Measurements from ENCODE around the gene FERMT3. TPM values are rescaled to one million over a fixed set of nuclear protein-coding genes. Genes with fewer than 3 reads are reported as not detected.

The FERMT3 gene
- total and polyA plus RNA-seq, 9 donors, result 4.9 to 12.2 (median 10.1) TPM

GRCh38 chr11:64170419-64170818 is 36.1 kb upstream of the FERMT3 start:
- no peak overlapping the region for H3K4me3 ChIP-seq (ENCODE audit: low read length)
- H3K27ac ChIP-seq (ENCODE audit: low read length), result no peak overlapping the region
- DNase-seq, result no peak
- WGBS (ENCODE audit: insufficient coverage), result 100% methylated on average over 1 of the region's 4 CpGs
- H3K9me3 ChIP-seq (replicated peaks; ENCODE audit: control insufficient read depth, low read depth, low read length), result peaks cover 4% of the 10 kb centered on the region
- no peaks in the 10 kb centered on the region for H3K36me3 ChIP-seq (ENCODE audit: control insufficient read depth, insufficient read depth, low read length)
- H3K27me3 ChIP-seq (ENCODE audit: control insufficient read depth, insufficient read depth, low read length), result no peaks in the 10 kb centered on the region
- H3K4me1 ChIP-seq (ENCODE audit: control insufficient read depth, insufficient read depth, low read length), result peaks cover 4% of the 10 kb centered on the region

- no peak for DNase-seq
- WGBS (ENCODE audit: insufficient coverage), result 83% methylated on average over 4 of the region's 4 CpGs
- H3K4me1 ChIP-seq (ENCODE audit: control insufficient read depth, insufficient read depth, low read length), result no peaks in the 10 kb centered on the region
- H3K4me3 ChIP-seq (ENCODE audit: low read length), result no peak overlapping the region
- peaks cover 3% of the 10 kb centered on the region for H3K36me3 ChIP-seq (ENCODE audit: control insufficient read depth, insufficient read depth, low read length)
- H3K27ac ChIP-seq (ENCODE audit: low read length), result no peak overlapping the region
- peaks cover 4% of the 10 kb centered on the region for H3K9me3 ChIP-seq (replicated peaks; ENCODE audit: control insufficient read depth, low read depth, low read length)
- H3K27me3 ChIP-seq (ENCODE audit: control insufficient read depth, insufficient read depth, low read length), result no peaks in the 10 kb centered on the region
Observed at GRCh38 chr11:64173616-64174355, 32.7 kb upstream of the FERMT3 start.

GRCh38 chr11:64176751-64177150 is 29.8 kb upstream of the FERMT3 start:
- Histone ChIP-seq H3K4me1 (ENCODE audit: control insufficient read depth, insufficient read depth, low read length) (peaks cover 15% of the 10 kb centered on the region), H3K9me3 (replicated peaks; ENCODE audit: control insufficient read depth, low read depth, low read length) (peaks cover 4% of the 10 kb centered on the region), H3K27me3 (ENCODE audit: control insufficient read depth, insufficient read depth, low read length) (no peaks in the 10 kb centered on the region), H3K36me3 (ENCODE audit: control insufficient read depth, insufficient read depth, low read length) (peaks cover 6% of the 10 kb centered on the region), H3K4me3 (ENCODE audit: low read length) (no peak overlapping the region), H3K27ac (ENCODE audit: low read length) (no peak overlapping the region)
- 66% methylated on average over 5 of the region's 8 CpGs for WGBS (ENCODE audit: insufficient coverage)
- DNase-seq, result no peak

- Histone ChIP-seq H3K4me3 (ENCODE audit: low read length) (no peak overlapping the region), H3K9me3 (replicated peaks; ENCODE audit: control insufficient read depth, low read depth, low read length) (peaks cover 4% of the 10 kb centered on the region), H3K27me3 (ENCODE audit: control insufficient read depth, insufficient read depth, low read length) (no peaks in the 10 kb centered on the region), H3K36me3 (ENCODE audit: control insufficient read depth, insufficient read depth, low read length) (peaks cover 6% of the 10 kb centered on the region), H3K4me1 (ENCODE audit: control insufficient read depth, insufficient read depth, low read length) (peaks cover 20% of the 10 kb centered on the region), H3K27ac (ENCODE audit: low read length) (no peak overlapping the region)
- no peak for DNase-seq
- no CpG with 5 or more reads among the region's 1 CpG for WGBS (ENCODE audit: insufficient coverage)
Observed at GRCh38 chr11:64178203-64178602, 28.3 kb upstream of the FERMT3 start.

- peaks cover 6% of the 10 kb centered on the region for H3K36me3 ChIP-seq (ENCODE audit: control insufficient read depth, insufficient read depth, low read length)
- peaks cover 27% of the 10 kb centered on the region for H3K4me1 ChIP-seq (ENCODE audit: control insufficient read depth, insufficient read depth, low read length)
- H3K27ac ChIP-seq (ENCODE audit: low read length), result no peak overlapping the region
- H3K4me3 ChIP-seq (ENCODE audit: low read length), result no peak overlapping the region
- DNase-seq, result no peak
- H3K9me3 ChIP-seq (replicated peaks; ENCODE audit: control insufficient read depth, low read depth, low read length), result no peaks in the 10 kb centered on the region
- H3K27me3 ChIP-seq (ENCODE audit: control insufficient read depth, insufficient read depth, low read length), result no peaks in the 10 kb centered on the region
- 87% methylated on average over 9 of the region's 12 CpGs for WGBS (ENCODE audit: insufficient coverage)
Observed at GRCh38 chr11:64178951-64179639, 27.4 kb upstream of the FERMT3 start.

GRCh38 chr11:64180891-64181290 is 25.6 kb upstream of the FERMT3 start:
- H3K36me3 ChIP-seq (ENCODE audit: control insufficient read depth, insufficient read depth, low read length), result peaks cover 6% of the 10 kb centered on the region
- H3K4me1 ChIP-seq (ENCODE audit: control insufficient read depth, insufficient read depth, low read length), result peaks cover 38% of the 10 kb centered on the region
- H3K27ac ChIP-seq (ENCODE audit: low read length), result peak overlapping the region; percentile 96
- no peaks in the 10 kb centered on the region for H3K27me3 ChIP-seq (ENCODE audit: control insufficient read depth, insufficient read depth, low read length)
- peak; percentile 54 for DNase-seq
- 40% methylated on average over 5 of the region's 5 CpGs for WGBS (ENCODE audit: insufficient coverage)
- no peaks in the 10 kb centered on the region for H3K9me3 ChIP-seq (replicated peaks; ENCODE audit: control insufficient read depth, low read depth, low read length)
- peak overlapping the region; percentile 40 for H3K4me3 ChIP-seq (ENCODE audit: low read length)

- Histone ChIP-seq H3K27me3 (ENCODE audit: control insufficient read depth, insufficient read depth, low read length) (no peaks in the 10 kb centered on the region), H3K4me3 (ENCODE audit: low read length) (peak overlapping the region; percentile 40), H3K36me3 (ENCODE audit: control insufficient read depth, insufficient read depth, low read length) (peaks cover 6% of the 10 kb centered on the region), H3K4me1 (ENCODE audit: control insufficient read depth, insufficient read depth, low read length) (peaks cover 38% of the 10 kb centered on the region), H3K9me3 (replicated peaks; ENCODE audit: control insufficient read depth, low read depth, low read length) (no peaks in the 10 kb centered on the region), H3K27ac (ENCODE audit: low read length) (peak overlapping the region; percentile 96)
- 2% methylated on average over 7 of the region's 17 CpGs for WGBS (ENCODE audit: insufficient coverage)
- DNase-seq, result peak; percentile 98
Observed at GRCh38 chr11:64181506-64182411, 24.8 kb upstream of the FERMT3 start.

- WGBS (ENCODE audit: insufficient coverage), result 69% methylated on average over 4 of the region's 7 CpGs
- Histone ChIP-seq H3K4me3 (ENCODE audit: low read length) (no peak overlapping the region), H3K27me3 (ENCODE audit: control insufficient read depth, insufficient read depth, low read length) (no peaks in the 10 kb centered on the region)
Observed at GRCh38 chr11:64183890-64184289, 22.6 kb upstream of the FERMT3 start.

GRCh38 chr11:64185175-64185692 is 21.3 kb upstream of the FERMT3 start:
- peak overlapping the region; percentile 97 for H3K27ac ChIP-seq (ENCODE audit: low read length)
- no peaks in the 10 kb centered on the region for H3K9me3 ChIP-seq (replicated peaks; ENCODE audit: control insufficient read depth, low read depth, low read length)
- peak overlapping the region; percentile 52 for H3K4me3 ChIP-seq (ENCODE audit: low read length)
- peak; percentile 93 for DNase-seq
- no peaks in the 10 kb centered on the region for H3K27me3 ChIP-seq (ENCODE audit: control insufficient read depth, insufficient read depth, low read length)
- H3K36me3 ChIP-seq (ENCODE audit: control insufficient read depth, insufficient read depth, low read length), result peaks cover 6% of the 10 kb centered on the region
- H3K4me1 ChIP-seq (ENCODE audit: control insufficient read depth, insufficient read depth, low read length), result peaks cover 40% of the 10 kb centered on the region
- under 1% methylated on average over 47 of the region's 52 CpGs for WGBS (ENCODE audit: insufficient coverage)

More at GRCh38 chr11:64183890-64184289, 22.6 kb upstream of the FERMT3 start:
- Histone ChIP-seq H3K36me3 (ENCODE audit: control insufficient read depth, insufficient read depth, low read length) (peaks cover 8% of the 10 kb centered on the region), H3K27ac (ENCODE audit: low read length) (peak overlapping the region; percentile 97), H3K4me1 (ENCODE audit: control insufficient read depth, insufficient read depth, low read length) (peaks cover 38% of the 10 kb centered on the region), H3K9me3 (replicated peaks; ENCODE audit: control insufficient read depth, low read depth, low read length) (no peaks in the 10 kb centered on the region)
- DNase-seq, result no peak
